H1 (cell line): ENCODE results near the gene KRTAP9-2. TPM values are rescaled to one million over a fixed set of nuclear protein-coding genes. Genes with fewer than 3 reads are reported as not detected.

ENCODE experiments used
- CTCF ChIA-PET: fragments of 300-600 bp; sonication (Branson Sonifier 250); formaldehyde crosslinking; loops from one replicate; lab custom pipeline; 2021; ENCODE audit not compliant: partially characterized antibody; lab: Charles Lee
- POLR2A ChIA-PET: fragments of 300-600 bp; sonication (Branson Sonifier 250); formaldehyde crosslinking; loops from one replicate; lab custom pipeline; 2021; ENCODE audit warnings: inconsistent platforms; ENCODE audit not compliant: partially characterized antibody; lab: Charles Lee
- DNase-seq, 2 experiments: peaks; one replicate each; pipeline versions ENCODE4 v3.0.0 to v3.0.0-alpha.2; 2010 to 2022; ENCODE audit warnings: low spot score in 2 of 2, low read depth in 1 of 2, mixed read lengths in 1 of 2
- FAIRE-seq: peaks from 2 replicates; lab custom pipeline; 2011; peaks lifted over from hg19 to GRCh38; lab: Jason Lieb, UNC
- H2AFZ ChIP-seq: 2 replicates; pipeline ENCODE4 v1.8.1; 2012; ENCODE audit warnings: low read length, inconsistent platforms
- H2AK5ac ChIP-seq: 2 replicates; pipeline ENCODE4 v1.6.1; 2013; ENCODE audit warnings: low read depth, low read length
- H2BK120ac ChIP-seq: replicated peaks from 2 replicates; pipeline ENCODE3; 2013; ENCODE audit warnings: low read depth, low read length, inconsistent platforms
- H2BK12ac ChIP-seq: 2 replicates; pipeline ENCODE4 v1.6.1; 2013; ENCODE audit warnings: low read depth, low read length
- H2BK15ac ChIP-seq: 2 replicates; pipeline ENCODE4 v1.6.1; 2013; ENCODE audit warnings: low read length
- H2BK20ac ChIP-seq: 2 replicates; pipeline ENCODE4 v1.6.1; 2013; ENCODE audit warnings: low read length
- H2BK5ac ChIP-seq: 2 replicates; pipeline ENCODE4 v1.6.1; 2013; ENCODE audit warnings: low read depth, low read length
- H3K14ac ChIP-seq: 2 replicates; pipeline ENCODE4 v1.6.1; 2013; ENCODE audit warnings: inconsistent platforms; ENCODE audit not compliant: insufficient read length
- H3K18ac ChIP-seq: 2 replicates; pipeline ENCODE4 v1.6.1; 2013; ENCODE audit warnings: low read length; ENCODE audit errors: extremely low read depth
- H3K23ac ChIP-seq: 2 replicates; pipeline ENCODE4 v1.6.1; 2013; ENCODE audit warnings: inconsistent platforms; ENCODE audit not compliant: insufficient read length
- H3K23me2 ChIP-seq: 2 replicates; pipeline ENCODE4 v1.6.1; 2013; ENCODE audit warnings: low read depth, low read length
- H3K27ac ChIP-seq: 2 replicates; pipeline ENCODE4 v1.6.1; 2011; ENCODE audit warnings: low read depth, low read length, inconsistent platforms
- H3K27me3 ChIP-seq, 4 experiments: replicated peaks in 1 of 4; 1 replicate in 1 of 4; 2 replicates in 3 of 4; pipeline versions ENCODE4 v1.6.1 to v1.8.1; 2011 to 2013; ENCODE audit warnings: low read length in 3 of 4, mild to moderate bottlenecking in 3 of 4, inconsistent platforms in 2 of 4, mixed read lengths in 2 of 4, moderate library complexity in 1 of 4; ENCODE audit not compliant: control insufficient read depth in 3 of 4, insufficient read depth in 3 of 4; ENCODE audit errors: extremely low read depth in 1 of 4
- H3K36me3 ChIP-seq, 4 experiments: 2 replicates each; pipeline versions ENCODE4 v1.6.1 to v1.8.1; 2011 to 2013; ENCODE audit warnings: mild to moderate bottlenecking in 4 of 4, low read length in 3 of 4, moderate library complexity in 2 of 4, control low read depth in 1 of 4, inconsistent platforms in 1 of 4; ENCODE audit not compliant: insufficient read depth in 4 of 4, control insufficient read depth in 2 of 4
- H3K4ac ChIP-seq: replicated peaks from 2 replicates; pipeline ENCODE3; 2013; ENCODE audit warnings: low read length, low read depth, mixed read lengths, inconsistent platforms; ENCODE audit not compliant: insufficient read length
- H3K4me1 ChIP-seq, 4 experiments: replicated peaks in 1 of 4; 1 replicate in 1 of 4; 2 replicates in 3 of 4; pipeline versions ENCODE4 v1.6.1 to v1.8.1; 2011 to 2013; ENCODE audit warnings: low read length in 3 of 4, inconsistent platforms in 2 of 4, mixed read lengths in 1 of 4; ENCODE audit not compliant: insufficient read depth in 4 of 4, control insufficient read depth in 3 of 4
- H3K4me2 ChIP-seq, 2 experiments: 2 replicates each; pipeline versions ENCODE4 v1.6.1 to v1.8.1; 2011 to 2013; ENCODE audit warnings: low read depth in 2 of 2, low read length in 2 of 2, control low read depth in 1 of 2, inconsistent platforms in 1 of 2, mild to moderate bottlenecking in 1 of 2; ENCODE audit not compliant: insufficient read depth in 1 of 2
- H3K4me3 ChIP-seq, 4 experiments: fragments of 200-600, 300-600 bp in 1 of 4; sonication (generic), shearing (Covaris generic), sonication (Bioruptor Twin) in 1 of 4; 2 replicates each; pipeline versions ENCODE4 v1.5.1 to v1.8.1; 2011 to 2016; ENCODE audit warnings: low read length in 4 of 4, low read depth in 3 of 4, control low read depth in 2 of 4, inconsistent platforms in 2 of 4, mild to moderate bottlenecking in 2 of 4, mixed read lengths in 1 of 4, moderate library complexity in 1 of 4; ENCODE audit not compliant: insufficient read depth in 2 of 4; ENCODE audit errors: extremely low read depth in 1 of 4
- H3K56ac ChIP-seq: replicated peaks from 2 replicates; pipeline ENCODE3; 2013; ENCODE audit warnings: low read depth, mild to moderate bottlenecking, mixed read lengths, low read length, inconsistent platforms; ENCODE audit not compliant: insufficient read length
- H3K79me1 ChIP-seq: 2 replicates; pipeline ENCODE4 v1.6.1; 2013; ENCODE audit warnings: low read depth, low read length, control low read depth
- H3K79me2 ChIP-seq, 2 experiments: 2 replicates each; pipeline versions ENCODE4 v1.6.1 to v1.8.1; 2012 to 2013; ENCODE audit warnings: low read length in 2 of 2, mild to moderate bottlenecking in 2 of 2, inconsistent platforms in 1 of 2; ENCODE audit not compliant: insufficient read depth in 2 of 2, control insufficient read depth in 1 of 2
- H3K9ac ChIP-seq, 4 experiments: replicated peaks in 1 of 4; 1 replicate in 1 of 4; 2 replicates in 3 of 4; pipeline versions ENCODE4 v1.6.1 to v1.8.1; 2011 to 2013; ENCODE audit warnings: low read depth in 3 of 4, low read length in 3 of 4, control low read depth in 2 of 4, mild to moderate bottlenecking in 2 of 4, moderate library complexity in 2 of 4, inconsistent platforms in 1 of 4; ENCODE audit errors: extremely low read depth in 1 of 4
- H3K9me3 ChIP-seq, 2 experiments: 2 replicates each; pipeline versions ENCODE4 v1.6.1 to v1.8.1; 2012 to 2013; ENCODE audit warnings: mild to moderate bottlenecking in 2 of 2, moderate library complexity in 2 of 2, control low read depth in 1 of 2, inconsistent platforms in 1 of 2, low read depth in 1 of 2, low read length in 1 of 2, mixed read lengths in 1 of 2; ENCODE audit not compliant: insufficient read depth in 2 of 2
- H4K20me1 ChIP-seq, 2 experiments: replicated peaks in 1 of 2; 2 replicates each; pipeline versions ENCODE3 to v1.8.1; 2011 to 2013; ENCODE audit warnings: inconsistent platforms in 2 of 2, low read length in 2 of 2, mild to moderate bottlenecking in 1 of 2; ENCODE audit not compliant: insufficient read depth in 2 of 2, control insufficient read depth in 1 of 2
- H4K5ac ChIP-seq: 2 replicates; pipeline ENCODE4 v1.6.1; 2013; ENCODE audit warnings: low read length, low read depth, mixed read lengths, inconsistent platforms; ENCODE audit not compliant: insufficient read length
- H4K8ac ChIP-seq: 2 replicates; pipeline ENCODE4 v1.8.0; 2013; ENCODE audit warnings: mild to moderate bottlenecking, moderate library complexity, low read length, inconsistent platforms; ENCODE audit not compliant: insufficient read depth; ENCODE audit errors: extremely low read depth
- H4K91ac ChIP-seq: replicated peaks from 2 replicates; pipeline ENCODE3; 2013; ENCODE audit warnings: low read length, mixed read lengths, inconsistent platforms; ENCODE audit not compliant: insufficient read length
- CEBPB ChIP-seq: IDR thresholded peaks from 2 replicates; pipeline ENCODE4 v1.6.1; 2012; ENCODE audit warnings: low read depth, low read length
- NANOG ChIP-seq: IDR thresholded peaks from 2 replicates; pipeline ENCODE4 v1.6.1; 2011; ENCODE audit warnings: low read length, low read depth, mild to moderate bottlenecking, inconsistent platforms; ENCODE audit not compliant: insufficient read depth, poor library complexity, severe bottlenecking
- NRF1 ChIP-seq: IDR thresholded peaks from 2 replicates; pipeline ENCODE4 v1.6.1; 2011; ENCODE audit warnings: mild to moderate bottlenecking, low read depth, low read length, improper control_type of control experiment
- POLR2AphosphoS5 ChIP-seq: IDR thresholded peaks from 2 replicates; pipeline ENCODE4 v1.6.1; 2011; ENCODE audit warnings: low read depth, low read length
- RBBP5 ChIP-seq: IDR thresholded peaks from 2 replicates; pipeline ENCODE4 v1.7.1; 2012; ENCODE audit warnings: low read depth, mild to moderate bottlenecking, inconsistent platforms, low read length, moderate library complexity, borderline replicate concordance
- RFX5 ChIP-seq: IDR thresholded peaks from 2 replicates; pipeline ENCODE4 v1.6.1; 2011; ENCODE audit warnings: low read depth, low read length, improper control_type of control experiment, borderline replicate concordance
- TAF7 ChIP-seq: optimal IDR thresholded peaks from 2 replicates; pipeline ENCODE3; 2011; ENCODE audit warnings: low read depth, mild to moderate bottlenecking, inconsistent platforms, low read length, moderate library complexity, borderline replicate concordance
- TBP ChIP-seq: IDR thresholded peaks from 2 replicates; pipeline ENCODE4 v1.6.1; 2011; ENCODE audit warnings: low read depth, low read length, improper control_type of control experiment
- YY1 ChIP-seq: IDR thresholded peaks from 2 replicates; pipeline ENCODE4 v1.6.1; 2011; ENCODE audit warnings: low read depth, mild to moderate bottlenecking, low read length
- polyA plus RNA-seq, 7 experiments: library from polyadenylated mRNA; depleted of rRNA in 3 of 7; stranded (reverse) in 5 of 7; unstranded in 2 of 7; fragments of >200 nt in 5 of 7; fragments of 200-250 nt in 2 of 7; gene quantifications; 1 replicate in 5 of 7; 2 replicates in 1 of 7; 4 replicates in 1 of 7; pipeline versions ENCODE4 v1.2.1 to v1.2.3, GENCODE V29; 2011 to 2013; ENCODE audit warnings: missing spikeins in 2 of 7, mixed read lengths in 2 of 7
- total RNA-seq: library from RNA; stranded (reverse); fragmentation: NEBNext Ultra II Directional; extraction: Animal tissue kit (Norgen Biotek cat#: 25700); gene quantifications from 2 replicates; pipeline ENCODE4 v1.2.1, GENCODE V29; 2021
- TF ChIP-seq, protein P1 (sequence below): IDR thresholded peaks from 2 replicates; pipeline ENCODE4 v1.6.1; 2011; ENCODE audit warnings: low read length, improper control_type of control experiment

KRTAP9-2 gene
- total and polyA plus RNA-seq, 2 of the 8 experiments (the other 6 are each of a cell fraction or from before 2014, with no cell fraction given): not detected

DNA sequence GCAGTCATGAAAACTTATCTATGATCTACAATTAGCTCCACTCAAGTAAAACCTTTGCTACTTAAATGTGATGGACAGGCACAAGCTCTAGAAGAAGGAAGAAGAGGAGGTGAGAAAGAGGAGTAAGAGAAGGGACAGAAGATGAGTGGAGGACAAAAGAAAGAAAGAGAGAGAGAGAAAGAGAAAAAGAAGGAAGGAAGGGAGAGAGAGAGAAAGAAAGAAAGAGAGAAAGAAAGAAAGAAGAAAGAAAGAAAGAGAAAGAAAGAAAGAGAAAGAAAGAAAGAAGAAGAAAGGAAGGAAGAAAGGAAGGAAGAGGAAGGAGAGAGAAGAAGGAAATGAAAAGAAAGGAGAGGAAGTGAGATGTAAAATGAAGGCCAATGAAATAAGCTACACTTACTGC, 3.6 kb downstream of the KRTAP9-2 start:
- Histone ChIP-seq H2BK12ac (no peak overlapping the region), H3K18ac (no peak overlapping the region), H3K9me3 (no peaks in the 10 kb centered on the region), H3K4me2 (no peak overlapping the region), H2BK5ac (no peak overlapping the region), H2BK20ac (no peak overlapping the region), H3K23ac (no peak overlapping the region), H3K27me3 (no peaks in the 10 kb centered on the region), H2BK120ac (no peak overlapping the region), H3K14ac (no peak overlapping the region), H3K79me1 (no peaks in the 10 kb centered on the region), H3K56ac (no peak overlapping the region), H3K27ac (no peak overlapping the region), H3K23me2 (no peaks in the 10 kb centered on the region), H4K20me1 (no peaks in the 10 kb centered on the region), H3K79me2 (no peaks in the 10 kb centered on the region), H2BK15ac (no peak overlapping the region), H3K36me3 (no peaks in the 10 kb centered on the region), H2AFZ (no peak overlapping the region), H4K5ac (no peak overlapping the region), H3K4me3 (no peak overlapping the region), H3K4ac (no peak overlapping the region), H3K9ac (no peak overlapping the region), H4K91ac (no peak overlapping the region), H3K4me1 (no peaks in the 10 kb centered on the region; a peak in 1 of 7 replicates), H4K8ac (no peak overlapping the region), H2AK5ac (no peak overlapping the region)
- CTCF ChIA-PET: interaction anchor here (0.8 to 1.3 kb wide), 3 partner anchors 182 to 436 kb away, joined by 3 read pairs; no protein-coding TSS in a partner anchor
- no peak for DNase-seq
- POLR2A ChIA-PET: interaction anchor here (0.6 kb wide), 1 partner anchor 43 kb away, joined by 3 read pairs; no protein-coding TSS in a partner anchor
- no peak for FAIRE-seq
- TF ChIP-seq YY1 (no peak), CEBPB (no peak), RFX5 (no peak), NANOG (no peak), TAF7 (no peak), NRF1 (no peak), RBBP5 (no peak), POLR2AphosphoS5 (no peak), TBP (no peak)
- TF ChIP-seq, protein P1, sequence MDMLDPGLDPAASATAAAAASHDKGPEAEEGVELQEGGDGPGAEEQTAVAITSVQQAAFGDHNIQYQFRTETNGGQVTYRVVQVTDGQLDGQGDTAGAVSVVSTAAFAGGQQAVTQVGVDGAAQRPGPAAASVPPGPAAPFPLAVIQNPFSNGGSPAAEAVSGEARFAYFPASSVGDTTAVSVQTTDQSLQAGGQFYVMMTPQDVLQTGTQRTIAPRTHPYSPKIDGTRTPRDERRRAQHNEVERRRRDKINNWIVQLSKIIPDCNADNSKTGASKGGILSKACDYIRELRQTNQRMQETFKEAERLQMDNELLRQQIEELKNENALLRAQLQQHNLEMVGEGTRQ: no peak
